ENCODE data around the gene SUZ12. TPM values are rescaled to one million over a fixed set of nuclear protein-coding genes. Genes with fewer than 3 reads are reported as not detected.
"Not testable (repeated sequence)": the region's sequence is repeated elsewhere in the genome, so short reads cannot be mapped to it uniquely, and the experiment has no call there.

Gene SUZ12
- total and polyA plus RNA-seq, 2 experiments from 2014 or later: 14.8 to 32.5 TPM

GRCh38 chr17:32019228-32019627 is 82.4 kb downstream of the SUZ12 start:
- no peak for TF ChIP-seq EZH2phosphoT487 (IDR thresholded peaks at IDR 0.05; ENCODE audit: low read depth, severe bottlenecking, unreplicated experiment)
- TF ChIP-seq, protein P1, sequence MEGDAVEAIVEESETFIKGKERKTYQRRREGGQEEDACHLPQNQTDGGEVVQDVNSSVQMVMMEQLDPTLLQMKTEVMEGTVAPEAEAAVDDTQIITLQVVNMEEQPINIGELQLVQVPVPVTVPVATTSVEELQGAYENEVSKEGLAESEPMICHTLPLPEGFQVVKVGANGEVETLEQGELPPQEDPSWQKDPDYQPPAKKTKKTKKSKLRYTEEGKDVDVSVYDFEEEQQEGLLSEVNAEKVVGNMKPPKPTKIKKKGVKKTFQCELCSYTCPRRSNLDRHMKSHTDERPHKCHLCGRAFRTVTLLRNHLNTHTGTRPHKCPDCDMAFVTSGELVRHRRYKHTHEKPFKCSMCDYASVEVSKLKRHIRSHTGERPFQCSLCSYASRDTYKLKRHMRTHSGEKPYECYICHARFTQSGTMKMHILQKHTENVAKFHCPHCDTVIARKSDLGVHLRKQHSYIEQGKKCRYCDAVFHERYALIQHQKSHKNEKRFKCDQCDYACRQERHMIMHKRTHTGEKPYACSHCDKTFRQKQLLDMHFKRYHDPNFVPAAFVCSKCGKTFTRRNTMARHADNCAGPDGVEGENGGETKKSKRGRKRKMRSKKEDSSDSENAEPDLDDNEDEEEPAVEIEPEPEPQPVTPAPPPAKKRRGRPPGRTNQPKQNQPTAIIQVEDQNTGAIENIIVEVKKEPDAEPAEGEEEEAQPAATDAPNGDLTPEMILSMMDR (IDR thresholded peaks at IDR 0.05; ENCODE audit: poor library complexity): no peak
- TF ChIP-seq EZH2 (IDR thresholded peaks at IDR 0.05; ENCODE audit: borderline replicate concordance): no peak
- no peak for DNase-seq (ENCODE audit: low spot score)
- H3K27me3 ChIP-seq: no peaks in the 10 kb centered on the region
- WGBS (ENCODE audit: low lambda C conversion rate, missing lambda C conversion rate): 96% methylated on average over 1 of the region's 1 CpG
- no peak overlapping the region for H3K4me3 ChIP-seq
- H3K36me3 ChIP-seq (replicated peaks; ENCODE audit: insufficient read depth, low read depth): no peaks in the 10 kb centered on the region
- H3K27ac ChIP-seq: no peak overlapping the region
- no peak overlapping the region for H3K4me2 ChIP-seq
- H4K20me1 ChIP-seq (ENCODE audit: insufficient read depth, poor library complexity, severe bottlenecking): no peaks in the 10 kb centered on the region
- H3K4me1 ChIP-seq (ENCODE audit: insufficient read depth): peaks cover 3% of the 10 kb centered on the region
- H2AFZ ChIP-seq: no peak overlapping the region
- no peaks in the 10 kb centered on the region for H3K9me3 ChIP-seq (ENCODE audit: low read depth)
- H3K9me2 ChIP-seq (replicated peaks; ENCODE audit: insufficient read depth): no peaks in the 10 kb centered on the region
- H3K79me2 ChIP-seq: peaks cover 38% of the 10 kb centered on the region

- no peaks in the 10 kb centered on the region for H3K9me3 ChIP-seq (ENCODE audit: low read depth)
- H3K4me3 ChIP-seq: no peak overlapping the region
- H3K79me2 ChIP-seq: peaks cover 27% of the 10 kb centered on the region
- no peak overlapping the region for H3K4me2 ChIP-seq
- no peaks in the 10 kb centered on the region for H3K36me3 ChIP-seq (replicated peaks; ENCODE audit: insufficient read depth, low read depth)
- TF ChIP-seq EZH2 (IDR thresholded peaks at IDR 0.05; ENCODE audit: borderline replicate concordance) (no peak), EZH2phosphoT487 (IDR thresholded peaks at IDR 0.05; ENCODE audit: low read depth, severe bottlenecking, unreplicated experiment) (no peak)
- TF ChIP-seq, protein P1 (IDR thresholded peaks at IDR 0.05; ENCODE audit: poor library complexity): no peak
- no peak overlapping the region for H3K27ac ChIP-seq
- H3K27me3 ChIP-seq: no peaks in the 10 kb centered on the region
- no peaks in the 10 kb centered on the region for H3K9me2 ChIP-seq (replicated peaks; ENCODE audit: insufficient read depth)
- no peak for DNase-seq (ENCODE audit: low spot score)
- no peak overlapping the region for H2AFZ ChIP-seq
- H4K20me1 ChIP-seq (ENCODE audit: insufficient read depth, poor library complexity, severe bottlenecking): no peaks in the 10 kb centered on the region
- no peaks in the 10 kb centered on the region for H3K4me1 ChIP-seq (ENCODE audit: insufficient read depth)
- 95% methylated on average over 13 of the region's 16 CpGs for whole genome bisulfite sequencing (ENCODE audit: low lambda C conversion rate, missing lambda C conversion rate)
Observed at GRCh38 chr17:32020943-32021614, 84.3 kb downstream of the SUZ12 start.

GRCh38 chr17:32021615-32021955 is 84.8 kb downstream of the SUZ12 start:
- Histone ChIP-seq H3K79me2 (peaks cover 22% of the 10 kb centered on the region), H3K4me1 (ENCODE audit: insufficient read depth) (no peaks in the 10 kb centered on the region), H3K9me2 (replicated peaks; ENCODE audit: insufficient read depth) (no peaks in the 10 kb centered on the region), H3K36me3 (replicated peaks; ENCODE audit: insufficient read depth, low read depth) (no peaks in the 10 kb centered on the region), H3K27me3 (no peaks in the 10 kb centered on the region), H2AFZ (no peak overlapping the region), H3K4me3 (no peak overlapping the region), H3K4me2 (no peak overlapping the region), H3K27ac (no peak overlapping the region), H4K20me1 (ENCODE audit: insufficient read depth, poor library complexity, severe bottlenecking) (no peaks in the 10 kb centered on the region), H3K9me3 (ENCODE audit: low read depth) (no peaks in the 10 kb centered on the region)
- WGBS (ENCODE audit: low lambda C conversion rate, missing lambda C conversion rate): 90% methylated on average over 7 of the region's 7 CpGs
- TF ChIP-seq EZH2phosphoT487 (IDR thresholded peaks at IDR 0.05; ENCODE audit: low read depth, severe bottlenecking, unreplicated experiment) (no peak), EZH2 (IDR thresholded peaks at IDR 0.05; ENCODE audit: borderline replicate concordance) (no peak)
- TF ChIP-seq, protein P1 (IDR thresholded peaks at IDR 0.05; ENCODE audit: poor library complexity): no peak
- no peak for DNase-seq (ENCODE audit: low spot score)

- H3K27me3 ChIP-seq; H3K9me2 ChIP-seq (replicated peaks; ENCODE audit: insufficient read depth); H3K36me3 ChIP-seq (replicated peaks; ENCODE audit: insufficient read depth, low read depth); H3K4me2 ChIP-seq; DNase-seq (ENCODE audit: low spot score); H3K4me3 ChIP-seq; H3K4me1 ChIP-seq (ENCODE audit: insufficient read depth); H2AFZ ChIP-seq; H4K20me1 ChIP-seq (ENCODE audit: insufficient read depth, poor library complexity, severe bottlenecking); H3K27ac ChIP-seq; H3K9me3 ChIP-seq (ENCODE audit: low read depth): not testable (repeated sequence)
- 94% methylated on average over 5 of the region's 5 CpGs for WGBS (ENCODE audit: low lambda C conversion rate, missing lambda C conversion rate)
- H3K79me2 ChIP-seq: peaks cover 14% of the 10 kb centered on the region
Observed at GRCh38 chr17:32022554-32022953, 85.7 kb downstream of the SUZ12 start.

DNA sequence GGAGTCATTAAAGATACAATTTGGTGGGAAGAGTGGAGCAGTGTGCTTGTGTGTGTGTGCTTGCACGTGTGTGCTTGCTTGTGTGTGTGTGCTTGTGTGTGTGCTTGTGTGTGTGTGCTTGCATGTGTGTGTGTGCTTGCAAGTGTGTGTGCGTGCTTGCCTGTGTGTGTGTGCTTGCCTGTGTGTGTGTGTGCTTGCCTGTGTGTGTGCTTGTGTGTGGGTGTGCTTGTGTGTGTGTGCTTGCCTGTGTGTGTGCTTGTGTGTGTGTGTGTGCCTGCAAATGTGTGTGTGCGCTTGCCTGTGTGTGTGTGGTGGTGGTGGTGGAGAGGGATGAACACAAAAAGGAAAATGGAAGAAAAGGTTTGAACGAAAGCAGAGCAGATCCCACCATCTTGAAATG is 90.5 kb downstream of the SUZ12 start:
- H3K27ac ChIP-seq; H3K9me3 ChIP-seq (ENCODE audit: low read depth); H3K9me2 ChIP-seq (replicated peaks; ENCODE audit: insufficient read depth); H3K36me3 ChIP-seq (replicated peaks; ENCODE audit: insufficient read depth, low read depth); H3K27me3 ChIP-seq; H3K4me2 ChIP-seq; DNase-seq (ENCODE audit: low spot score); H4K20me1 ChIP-seq (ENCODE audit: insufficient read depth, poor library complexity, severe bottlenecking); H3K4me3 ChIP-seq; H3K4me1 ChIP-seq (ENCODE audit: insufficient read depth); H2AFZ ChIP-seq; H3K79me2 ChIP-seq: not testable (repeated sequence)
- WGBS (ENCODE audit: low lambda C conversion rate, missing lambda C conversion rate): 98% methylated on average over 4 of the region's 4 CpGs

All from hepatocyte (in vitro differentiated cells).